Gastrocnemius medialis (tissue), 4 donors: ENCODE measurements around the gene GGT7.

ENCODE experiments used
- POLR2A ChIP-seq, 2 donors: fragments of 450-650 bp; IDR thresholded peaks; one replicate each; pipeline ENCODE4 v1.6.1; 2017; ENCODE audit warnings: antibody characterized with exemption in 2 of 2, mild to moderate bottlenecking in 2 of 2, moderate library complexity in 2 of 2
- TF ChIP-seq, protein P1 (sequence below), 5 experiments: fragments of 450-650 bp in 3 of 5; fragments of 200-600 bp in 2 of 5; sonication (generic) in 2 of 5; IDR thresholded peaks in 4 of 5; conservative IDR thresholded peaks in 1 of 5; 1 replicate in 4 of 5; 2 replicates in 1 of 5; pipeline ENCODE4 v1.5.1; 2016 to 2019; ENCODE audit warnings: antibody characterized with exemption in 5 of 5, mild to moderate bottlenecking in 3 of 5, moderate library complexity in 3 of 5

DNA sequence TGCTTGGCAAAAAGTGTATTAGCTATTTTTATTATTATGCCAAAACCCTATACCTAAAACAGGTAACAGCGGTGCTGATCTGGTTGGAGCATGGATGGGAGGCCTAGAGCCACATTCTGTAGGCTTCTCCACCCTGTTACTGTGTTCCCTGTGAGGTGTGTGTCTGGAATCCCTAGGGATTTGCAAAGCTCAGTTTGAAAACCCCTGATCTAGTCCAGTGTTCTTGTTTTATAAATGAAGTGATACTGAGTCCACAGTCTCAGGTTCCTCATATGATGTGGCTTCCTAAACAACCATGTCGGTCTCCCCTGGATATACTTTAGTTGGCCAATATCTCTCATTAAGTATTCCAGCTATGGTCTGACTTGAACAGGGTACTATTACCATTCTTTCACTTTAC, 20.0 kb upstream of the GGT7 start:
- TF ChIP-seq POLR2A (IDR thresholded peaks at IDR 0.05) = no peak
- TF ChIP-seq, protein P1, sequence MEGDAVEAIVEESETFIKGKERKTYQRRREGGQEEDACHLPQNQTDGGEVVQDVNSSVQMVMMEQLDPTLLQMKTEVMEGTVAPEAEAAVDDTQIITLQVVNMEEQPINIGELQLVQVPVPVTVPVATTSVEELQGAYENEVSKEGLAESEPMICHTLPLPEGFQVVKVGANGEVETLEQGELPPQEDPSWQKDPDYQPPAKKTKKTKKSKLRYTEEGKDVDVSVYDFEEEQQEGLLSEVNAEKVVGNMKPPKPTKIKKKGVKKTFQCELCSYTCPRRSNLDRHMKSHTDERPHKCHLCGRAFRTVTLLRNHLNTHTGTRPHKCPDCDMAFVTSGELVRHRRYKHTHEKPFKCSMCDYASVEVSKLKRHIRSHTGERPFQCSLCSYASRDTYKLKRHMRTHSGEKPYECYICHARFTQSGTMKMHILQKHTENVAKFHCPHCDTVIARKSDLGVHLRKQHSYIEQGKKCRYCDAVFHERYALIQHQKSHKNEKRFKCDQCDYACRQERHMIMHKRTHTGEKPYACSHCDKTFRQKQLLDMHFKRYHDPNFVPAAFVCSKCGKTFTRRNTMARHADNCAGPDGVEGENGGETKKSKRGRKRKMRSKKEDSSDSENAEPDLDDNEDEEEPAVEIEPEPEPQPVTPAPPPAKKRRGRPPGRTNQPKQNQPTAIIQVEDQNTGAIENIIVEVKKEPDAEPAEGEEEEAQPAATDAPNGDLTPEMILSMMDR (IDR thresholded peaks at IDR 0.05 in 4 of 5, conservative IDR thresholded peaks at IDR 0.05 in 1 of 5) = no peak
